DMS153 (cell line): Measurements from ENCODE around the gene TMOD3.
A peak's percentile ranks its signal among the peaks of the same experiment; 100 is the strongest.

Source experiments
- DNase-seq: peaks from one replicate; lab custom pipeline; 2025; lab: John Stamatoyannopoulos, UW

TMOD3 gene

DNA sequence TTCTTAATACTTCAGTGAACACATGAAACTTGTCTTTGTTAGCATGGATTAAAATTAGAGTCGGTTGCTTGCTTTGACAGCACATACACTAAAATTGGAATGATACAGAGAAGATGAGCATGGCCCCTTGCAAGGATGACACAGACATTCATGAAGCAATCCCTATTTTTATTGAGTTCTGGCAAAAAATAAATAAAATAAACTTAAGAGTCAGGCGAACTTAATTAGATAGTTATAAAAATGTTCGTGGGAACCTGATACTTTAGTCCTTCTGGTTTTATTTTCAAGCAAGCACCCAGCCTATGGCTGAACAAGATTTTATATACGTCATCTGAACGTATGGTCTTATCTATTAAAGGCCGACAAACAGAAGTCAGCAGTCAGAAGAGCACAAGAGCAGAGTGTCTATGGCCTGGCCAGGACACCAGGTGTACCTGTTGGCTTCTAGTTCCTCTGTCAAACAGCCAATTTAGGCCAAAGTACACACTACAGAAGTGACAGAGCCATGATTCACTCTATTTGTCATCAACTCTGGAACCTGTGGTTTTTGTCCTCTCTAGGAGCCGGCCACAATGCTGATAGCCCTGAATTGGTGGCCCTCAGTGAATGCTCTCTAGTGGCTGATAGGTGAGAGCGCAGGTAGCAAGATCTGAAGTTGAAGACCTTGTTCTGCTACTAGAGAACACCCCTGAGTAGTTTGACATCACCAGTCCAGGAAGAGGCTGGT lies 77.8 kb downstream of the TMOD3 start:
- DNase-seq, result peak; percentile 71

GRCh38 chr15:51908316-51908715 lies 78.9 kb downstream of the TMOD3 start:
- no peak for DNase-seq

- no peak for DNase-seq
Measured at GRCh38 chr15:51909584-51909983, 80.1 kb downstream of the TMOD3 start.

DNA sequence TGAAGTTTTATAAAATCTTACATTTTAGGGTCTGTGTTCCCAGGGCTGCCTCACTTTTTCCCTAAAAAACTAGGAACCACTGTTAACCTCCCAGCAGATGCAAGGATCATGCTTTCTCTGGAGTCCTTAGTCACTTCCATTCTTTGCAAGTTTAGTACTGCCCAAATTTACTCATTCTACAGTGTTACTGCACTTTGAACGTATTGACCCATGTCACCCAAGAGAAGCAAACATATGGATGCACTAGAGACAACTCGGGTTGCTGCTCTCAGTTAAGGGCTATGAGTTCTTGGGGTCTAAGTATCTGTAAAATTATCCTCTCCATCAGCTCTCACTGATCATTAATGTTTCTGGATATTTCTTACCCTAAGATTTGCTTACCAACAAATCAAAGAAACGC lies 83.1 kb downstream of the TMOD3 start:
- no peak for DNase-seq

DNA sequence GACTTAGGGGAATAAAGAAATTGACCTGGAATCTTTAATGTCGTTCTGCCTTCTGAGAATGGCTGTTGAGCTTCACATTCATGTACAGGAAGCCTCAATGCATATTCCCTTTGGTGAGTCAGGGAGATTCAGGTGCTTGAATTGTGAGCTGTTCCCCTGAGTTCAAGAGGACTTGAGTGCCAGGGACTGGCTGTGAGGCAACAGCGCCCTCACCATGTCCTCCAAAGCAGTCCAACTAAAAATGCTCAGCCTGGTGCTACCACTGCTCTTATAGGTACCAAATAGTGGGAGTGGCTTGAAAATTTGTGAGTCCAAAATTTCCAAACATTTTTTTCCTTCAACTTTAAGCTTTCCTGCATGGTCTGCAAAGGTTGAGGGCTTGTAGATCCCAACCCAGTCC lies 88.0 kb downstream of the TMOD3 start:
- peak; percentile 7 for DNase-seq

DNA sequence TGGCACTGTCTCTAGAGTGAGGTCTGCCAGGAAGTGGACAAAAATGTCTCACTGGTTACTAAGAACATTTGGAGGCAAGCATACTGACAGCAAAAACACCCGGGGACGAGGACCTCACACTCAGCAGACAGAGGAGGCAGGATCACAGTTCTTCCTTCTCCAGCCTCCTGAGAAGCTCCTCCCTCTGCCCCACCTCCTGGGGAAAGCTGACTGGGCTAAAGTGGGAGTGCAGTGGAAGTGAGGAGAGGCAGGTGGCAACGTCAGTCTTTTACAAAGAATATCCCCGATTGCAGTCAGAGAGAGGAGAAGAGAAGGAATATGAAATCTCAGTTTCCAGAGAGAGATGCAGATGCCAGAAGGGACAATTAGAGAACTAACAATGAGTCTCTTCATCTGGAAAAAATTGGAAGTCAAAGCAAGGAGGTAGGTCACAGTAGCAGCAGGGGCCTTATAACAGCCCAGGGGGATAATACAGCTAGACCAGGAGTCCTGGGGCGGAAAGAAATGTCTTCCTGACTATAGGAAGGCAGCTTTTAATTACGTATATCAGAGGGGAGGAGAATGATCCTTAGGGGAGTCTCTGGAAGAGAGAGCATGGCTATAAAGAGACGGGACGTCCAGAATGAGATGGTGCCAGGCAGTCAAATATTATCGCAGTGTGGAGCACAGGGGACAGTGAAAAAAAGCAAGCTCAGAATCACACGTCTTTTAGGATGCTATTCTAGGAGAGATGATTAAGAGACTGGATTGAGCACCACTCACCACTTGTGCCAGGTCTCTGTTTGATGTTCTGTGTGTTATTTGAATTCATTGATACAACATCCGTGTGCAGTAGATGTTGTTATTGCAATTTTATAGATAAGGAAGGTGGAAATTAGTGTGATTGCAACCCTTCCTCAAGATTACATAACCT lies 95.0 kb downstream of the TMOD3 start:
- no peak for DNase-seq

DNA sequence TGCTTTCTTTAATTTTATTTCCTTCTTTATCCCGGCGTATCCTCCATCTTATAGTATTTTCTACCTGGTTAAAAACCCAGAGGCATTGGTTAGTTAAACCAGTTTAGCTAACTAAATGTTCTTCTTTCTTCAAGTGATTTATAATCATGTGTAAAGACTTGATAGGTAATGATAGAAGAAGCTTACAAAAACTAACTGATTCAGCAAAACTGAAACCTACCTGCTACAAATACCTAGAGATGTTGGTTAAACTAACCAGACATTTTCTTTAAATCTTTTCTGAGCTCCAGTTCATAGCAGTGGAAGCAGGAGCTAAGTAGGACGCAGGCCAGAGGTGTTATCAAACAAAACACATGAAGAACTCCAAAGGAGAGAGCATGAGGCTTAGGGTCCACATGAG lies 97.4 kb downstream of the TMOD3 start:
- DNase-seq, result no peak

DNA sequence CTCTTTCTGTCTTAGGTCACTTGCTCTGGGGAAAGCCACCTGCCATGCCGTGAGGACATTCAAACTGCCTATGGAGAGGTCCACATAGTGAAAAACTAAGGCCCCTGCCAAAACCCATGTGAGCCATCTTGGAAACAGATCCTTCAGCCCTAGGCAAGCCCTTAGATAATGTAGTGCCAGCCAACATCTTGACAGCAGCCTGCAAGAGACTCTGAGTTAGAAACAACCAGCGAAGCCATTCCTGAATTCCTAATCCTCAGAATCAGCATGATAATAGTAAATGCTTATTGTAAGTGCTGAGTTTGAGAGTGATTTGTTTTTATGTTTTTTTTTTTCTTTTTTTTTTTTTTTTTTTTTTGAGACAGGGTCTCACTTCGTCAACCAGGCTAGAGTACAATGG lies 101.6 kb downstream of the TMOD3 start:
- DNase-seq, result no peak

DNA sequence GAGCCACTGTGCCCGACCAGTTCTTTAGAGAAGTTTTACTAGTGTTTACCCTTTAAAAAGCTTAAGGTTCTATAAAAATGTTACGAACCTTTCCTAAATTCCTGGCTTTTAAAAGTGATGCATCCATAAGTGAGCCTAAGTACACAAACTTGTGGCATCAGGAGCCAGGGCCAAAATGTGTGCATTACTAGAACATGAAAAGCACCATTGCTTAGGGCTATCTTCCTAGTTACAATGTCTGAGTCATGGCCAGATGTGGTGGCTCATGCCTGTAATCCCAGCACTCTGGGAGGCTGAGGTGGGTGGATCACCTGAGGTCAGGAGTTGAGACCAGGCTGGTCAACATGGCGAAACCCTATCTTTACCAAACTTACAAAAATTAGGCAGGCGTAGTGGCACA lies 102.2 kb downstream of the TMOD3 start:
- no peak for DNase-seq

DNA sequence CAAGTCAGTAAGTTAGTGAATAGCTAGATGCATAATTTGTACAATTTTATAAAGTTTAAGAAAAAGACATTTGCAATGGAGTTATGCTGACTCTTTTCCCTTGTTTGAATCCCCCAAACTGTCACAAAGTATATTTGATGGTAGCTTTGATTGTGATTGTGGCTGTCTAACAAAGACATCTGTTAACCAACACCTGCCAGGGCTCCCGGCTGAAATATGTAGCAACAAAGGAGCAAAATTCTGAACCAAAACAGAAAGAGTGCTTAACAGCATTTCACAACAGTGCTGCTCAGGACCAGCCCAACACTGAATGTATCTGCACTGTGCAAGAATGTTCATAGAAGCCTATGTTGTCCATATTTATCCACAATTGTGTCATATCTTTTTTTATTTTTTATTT lies 102.7 kb downstream of the TMOD3 start:
- DNase-seq, result no peak

GRCh38 chr15:51935466-51936104 lies 106.1 kb downstream of the TMOD3 start:
- DNase-seq, result no peak

- no peak for DNase-seq
Measured at GRCh38 chr15:51936105-51936478, 106.6 kb downstream of the TMOD3 start.

GRCh38 chr15:51938286-51938685 lies 108.8 kb downstream of the TMOD3 start:
- DNase-seq, result no peak

GRCh38 chr15:51939216-51939615 lies 109.8 kb downstream of the TMOD3 start:
- no peak for DNase-seq

DNA sequence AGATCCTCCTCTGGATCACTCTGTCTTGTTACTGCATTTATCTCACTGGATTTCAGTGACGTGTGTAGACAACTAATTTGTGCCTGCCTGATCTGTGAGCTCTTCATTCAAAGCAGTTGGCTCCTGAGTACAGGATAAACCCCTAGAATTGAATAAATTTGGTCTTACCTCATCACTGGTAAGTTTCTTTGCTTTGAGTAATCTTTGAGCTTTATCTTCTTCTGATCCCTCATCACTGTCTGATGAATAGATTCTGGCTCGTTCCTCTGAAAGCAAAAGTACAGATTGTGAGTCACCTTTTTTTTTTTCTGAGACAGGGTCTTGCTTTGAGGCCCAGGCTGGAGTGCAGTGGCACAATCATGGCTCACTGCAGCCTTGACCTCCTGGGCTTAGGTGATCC lies 117.7 kb downstream of the TMOD3 start:
- DNase-seq, result no peak

DNA sequence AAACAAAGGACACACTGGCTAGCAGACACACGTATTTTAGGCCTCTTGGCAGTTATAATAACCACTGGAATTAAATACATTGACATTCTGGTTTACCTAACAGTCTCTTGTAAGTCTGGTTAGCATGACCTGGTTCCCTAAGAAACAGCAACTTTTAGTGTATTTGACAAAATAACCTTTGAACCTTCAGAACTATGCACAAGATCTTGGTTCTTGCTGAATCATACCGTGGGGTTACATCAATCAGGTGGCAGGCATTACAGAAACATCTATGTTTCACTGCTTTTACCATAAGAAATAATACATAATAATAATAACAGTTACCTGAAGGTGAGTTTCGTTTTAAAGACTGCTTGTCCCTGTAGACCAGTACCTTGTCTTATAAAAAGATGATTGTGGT lies 123.4 kb downstream of the TMOD3 start:
- no peak for DNase-seq

DNA sequence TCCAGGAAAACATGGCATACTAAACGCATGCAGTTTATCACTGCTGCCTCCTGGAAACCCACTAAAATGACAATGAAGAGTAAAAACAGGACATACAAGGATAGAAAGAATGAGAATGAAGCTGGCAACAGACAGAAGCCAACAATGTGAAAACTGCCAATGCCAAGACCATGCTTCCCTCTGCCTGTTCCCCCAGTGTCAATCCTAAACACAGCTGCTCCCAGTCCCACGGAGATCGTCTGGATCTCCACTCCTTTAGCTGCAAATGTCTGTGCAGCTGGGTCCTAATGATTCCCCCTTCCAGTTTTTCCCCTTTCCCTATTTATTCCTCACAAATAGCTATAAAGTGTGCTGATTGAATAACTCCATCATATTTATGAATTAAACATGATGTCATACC lies 126.1 kb downstream of the TMOD3 start:
- DNase-seq, result no peak
